Measurements from ENCODE around the gene ACOT9. TPM values are rescaled to one million over a fixed set of nuclear protein-coding genes. Genes with fewer than 3 reads are reported as not detected.

ACOT9 gene
- total RNA-seq, 1 experiment from 2014 or later = 72.3 TPM

GRCh38 chrX:23656091-23656490 lies 87.0 kb downstream of the ACOT9 start:
- no peak overlapping the region for H2BK120ac ChIP-seq (ENCODE audit: low read depth, low read length, poor library complexity, severe bottlenecking)
- no CpG with 5 or more reads among the region's 5 CpGs for WGBS (ENCODE audit: extremely low coverage, insufficient read length, low lambda C conversion rate)
- Mint-ChIP-seq H3K27ac (no peak overlapping the region), H3K27me3 (ENCODE audit: low read depth) (no peaks in the 10 kb centered on the region), H3K4me1 (peaks cover 27% of the 10 kb centered on the region in 2 experiments), H3K36me3 (ENCODE audit: insufficient read depth in 1 of 3, low read depth in 3 of 3) (peaks cover 14 to 34% (median 19%) of the 10 kb centered on the region in 3 experiments), H3K4me3 (no peak overlapping the region), H3K9me3 (peaks cover 11% of the 10 kb centered on the region in 2 experiments; a peak in 4 of 5 replicates)
- no peaks in the 10 kb centered on the region for H3K27me3 ChIP-seq (ENCODE audit: insufficient read depth, low read length)
- H3K18ac ChIP-seq (ENCODE audit: insufficient read length, low read depth, low read length) = no peak overlapping the region
- no peak overlapping the region for H4K91ac ChIP-seq (ENCODE audit: insufficient read length, low read depth, low read length)
- no peak for DNase-seq
- H2BK15ac ChIP-seq (ENCODE audit: low read depth, low read length) = no peak overlapping the region
- H2BK20ac ChIP-seq (ENCODE audit: low read depth, low read length, poor library complexity, severe bottlenecking) = no peak overlapping the region
- TF ChIP-seq CTCF (conservative IDR thresholded peaks at IDR 0.05) = no peak
- no peak overlapping the region for H3K14ac ChIP-seq (ENCODE audit: insufficient read depth, low read length)
- no peak overlapping the region for H3K4ac ChIP-seq (ENCODE audit: low read depth, low read length)
- no peak overlapping the region for H2BK5ac ChIP-seq (ENCODE audit: insufficient read length, low read length)
- H4K20me1 ChIP-seq (ENCODE audit: control insufficient read depth, insufficient read depth, insufficient read length) = no peaks in the 10 kb centered on the region
- 0 out of 2 replicates have a peak, but pooled peaks cover 2% of the 10 kb centered on the region for H3K79me2 ChIP-seq (ENCODE audit: insufficient read depth, low read length)
- H3K56ac ChIP-seq (ENCODE audit: insufficient read length, low read depth, low read length) = no peak overlapping the region
- no peak overlapping the region for H2AFZ ChIP-seq (ENCODE audit: low read length)
- no peaks in the 10 kb centered on the region for H3K79me1 ChIP-seq (ENCODE audit: insufficient read depth, low read depth, low read length, poor library complexity, severe bottlenecking)
- H4K5ac ChIP-seq (ENCODE audit: insufficient read length, low read depth, low read length) = no peak overlapping the region
- H3K23ac ChIP-seq (ENCODE audit: insufficient read length, low read depth, low read length) = no peak overlapping the region
- H3K27ac ChIP-seq (ENCODE audit: insufficient read length, low read depth, low read length) = no peak overlapping the region
- peaks cover 3% of the 10 kb centered on the region; the same call in 1 of the 2 replicates for H3K4me1 ChIP-seq (ENCODE audit: insufficient read depth, low read length)
- no peak overlapping the region for H2AK5ac ChIP-seq (ENCODE audit: insufficient read length, low read length)
- H3K9me3 ChIP-seq (ENCODE audit: control insufficient read depth, low read depth, low read length) = peaks cover 8% of the 10 kb centered on the region
- H3K4me2 ChIP-seq (ENCODE audit: insufficient read depth, insufficient read length, low read length) = no peak overlapping the region
- H2BK12ac ChIP-seq (ENCODE audit: insufficient read length, low read depth, low read length) = no peak overlapping the region
- no peak overlapping the region for H3K9ac ChIP-seq (ENCODE audit: extremely low read depth, insufficient read length, low read length)
- H4K8ac ChIP-seq (replicated peaks; ENCODE audit: insufficient read length, low read depth, low read length) = no peak overlapping the region
- H3K23me2 ChIP-seq (ENCODE audit: insufficient read length, low read depth, low read length, poor library complexity, severe bottlenecking) = no peaks in the 10 kb centered on the region
- no peak overlapping the region for H3T11ph ChIP-seq (ENCODE audit: low read length)

Other genes with a start within 250 kb of the ACOT9 start
- 256 and 267 TPM in 2 replicates for gene PRDX4, start 75.8 kb downstream of the ACOT9 start, total RNA-seq (2021)
- 55.2 and 62.2 TPM in 2 replicates for gene SAT1, start 39.9 kb upstream of the ACOT9 start, total RNA-seq (2021)
- gene APOO, start 164.7 kb upstream of the ACOT9 start, total RNA-seq (2021) = 86.9 and 95.3 TPM in 2 replicates
- not detected in 2 replicates for gene CXorf58, start 164.7 kb upstream of the ACOT9 start, total RNA-seq (2021)

Data from H9 (cell line).